Measurements from ENCODE around the gene RAI1.

Gene RAI1

DNA sequence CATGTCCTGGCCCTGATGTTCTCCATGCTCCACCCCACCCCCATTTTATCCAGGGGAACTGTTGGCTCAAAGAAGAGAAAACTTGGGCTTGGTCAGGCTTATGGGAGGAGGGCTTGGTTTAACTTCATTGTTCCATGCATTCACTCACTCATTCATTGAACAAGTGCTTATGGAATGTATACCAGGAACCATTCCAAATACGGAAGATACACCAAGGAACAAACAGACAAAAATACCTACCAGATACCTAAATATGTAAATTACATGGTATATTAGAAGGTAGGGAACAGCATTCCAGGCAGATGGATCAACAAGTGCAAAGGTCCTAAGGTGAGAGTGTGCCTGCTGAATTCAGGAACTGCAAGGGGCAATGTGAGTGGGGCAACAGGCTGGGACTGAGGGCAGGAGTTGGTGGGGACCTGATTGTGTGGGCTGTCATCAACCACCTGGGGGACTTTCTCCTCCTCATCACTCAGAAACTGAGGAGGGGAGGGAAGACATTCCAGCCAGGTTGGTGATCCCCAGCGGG, 39.9 kb downstream of the RAI1 start:
- DNase-seq: no peak

DNA sequence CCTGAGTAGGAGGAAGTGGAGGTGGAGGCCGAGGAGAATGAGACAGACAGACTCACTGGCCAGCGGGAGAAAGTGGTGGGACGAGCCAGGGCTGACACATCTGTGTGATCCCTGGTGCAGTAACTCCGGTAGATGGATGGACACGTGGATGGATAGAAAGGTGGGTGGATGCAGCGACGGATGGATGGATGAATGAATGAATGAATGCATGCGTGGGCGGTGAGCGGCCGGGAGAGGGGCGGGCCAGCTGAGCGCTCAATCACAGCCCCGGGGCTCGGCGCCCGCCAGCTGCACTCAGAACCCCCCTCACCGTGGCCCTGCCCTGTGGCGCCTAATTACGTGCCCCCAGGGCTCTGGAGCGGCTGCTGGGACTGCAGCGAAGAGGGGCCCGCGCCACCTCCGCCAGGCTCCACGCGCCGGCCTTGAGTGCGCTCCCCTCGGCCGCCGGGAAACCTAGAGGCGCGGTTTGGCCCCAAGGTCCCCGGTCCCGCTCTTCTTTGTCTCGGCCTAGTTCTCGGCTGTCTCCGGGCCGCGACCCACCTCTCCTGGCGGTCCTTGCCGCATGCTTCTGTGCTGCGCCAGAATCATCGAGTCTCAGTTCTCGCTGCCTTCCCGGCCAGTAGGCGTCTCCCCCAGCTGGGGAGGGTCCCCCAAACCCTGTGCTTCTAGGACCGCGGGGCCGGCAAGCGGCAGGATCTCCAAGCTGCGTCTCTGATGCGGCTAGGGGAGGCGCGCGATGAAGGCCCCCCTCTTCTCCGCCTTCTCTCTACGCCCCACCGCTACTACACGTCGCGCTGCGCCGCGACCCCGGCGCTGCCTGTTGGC, 41.0 kb downstream of the RAI1 start:
- no peak for DNase-seq

DNA sequence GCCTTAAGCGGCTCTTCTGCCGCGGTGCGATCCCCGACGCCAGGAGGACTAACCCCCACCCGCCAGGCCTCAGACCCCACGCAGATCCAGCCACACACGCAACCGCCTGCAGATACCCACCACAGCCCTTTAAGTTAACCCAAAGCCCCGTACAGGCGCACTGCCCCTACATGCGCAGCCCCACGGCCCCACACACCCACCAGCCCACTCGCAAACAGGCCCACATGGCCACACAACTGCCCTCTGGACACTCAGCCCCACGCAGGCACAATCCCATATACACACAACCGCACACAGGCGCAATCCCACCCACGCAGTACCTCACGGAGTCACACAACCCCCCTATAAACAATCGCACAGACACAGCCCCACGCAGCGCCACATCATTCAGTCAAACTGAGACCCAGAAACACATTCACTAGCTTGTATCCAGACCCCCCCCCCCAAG, 41.7 kb downstream of the RAI1 start:
- DNase-seq: no peak

GRCh38 chr17:17723354-17724261, 42.4 kb downstream of the RAI1 start:
- no peak for DNase-seq

- DNase-seq: no peak
Observed at GRCh38 chr17:17724307-17725010, 43.2 kb downstream of the RAI1 start.

DNA sequence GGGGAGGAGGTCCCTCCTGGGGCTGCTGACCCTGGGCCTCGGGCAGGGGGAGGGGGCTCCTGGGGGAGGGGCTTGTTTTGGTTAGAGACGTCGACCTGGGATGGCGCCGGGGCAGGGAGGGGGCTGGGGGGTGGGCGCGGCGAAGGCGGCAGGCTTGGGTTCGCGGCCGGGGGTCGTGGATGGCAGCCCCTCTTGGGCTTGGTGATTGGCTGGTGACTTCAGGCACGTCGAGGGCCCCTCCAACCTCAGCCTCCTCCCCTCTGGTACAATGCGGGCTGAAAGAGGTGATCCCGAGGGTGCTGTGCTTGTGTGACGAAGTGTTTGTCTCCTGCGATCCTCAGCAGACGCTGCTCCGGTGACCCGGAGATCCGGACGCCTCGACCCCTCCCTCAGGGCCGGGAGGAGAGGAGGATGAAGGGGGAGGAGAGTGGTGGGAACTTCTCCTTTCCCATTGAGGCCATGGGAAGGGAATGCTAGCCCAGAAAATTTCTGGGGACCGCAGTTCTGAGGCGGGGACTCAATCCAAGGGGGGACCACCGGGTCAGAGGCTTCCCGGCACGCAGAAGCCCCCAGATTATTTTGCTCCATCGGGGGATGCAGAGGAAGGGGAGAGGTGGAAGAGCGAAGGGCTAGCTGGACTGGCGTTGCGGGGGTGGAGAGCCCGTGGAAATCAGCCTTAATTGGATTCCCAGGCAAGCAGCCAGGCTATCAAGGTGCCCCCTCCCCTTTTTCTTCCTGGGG, 43.9 kb downstream of the RAI1 start:
- no peak for DNase-seq

DNA sequence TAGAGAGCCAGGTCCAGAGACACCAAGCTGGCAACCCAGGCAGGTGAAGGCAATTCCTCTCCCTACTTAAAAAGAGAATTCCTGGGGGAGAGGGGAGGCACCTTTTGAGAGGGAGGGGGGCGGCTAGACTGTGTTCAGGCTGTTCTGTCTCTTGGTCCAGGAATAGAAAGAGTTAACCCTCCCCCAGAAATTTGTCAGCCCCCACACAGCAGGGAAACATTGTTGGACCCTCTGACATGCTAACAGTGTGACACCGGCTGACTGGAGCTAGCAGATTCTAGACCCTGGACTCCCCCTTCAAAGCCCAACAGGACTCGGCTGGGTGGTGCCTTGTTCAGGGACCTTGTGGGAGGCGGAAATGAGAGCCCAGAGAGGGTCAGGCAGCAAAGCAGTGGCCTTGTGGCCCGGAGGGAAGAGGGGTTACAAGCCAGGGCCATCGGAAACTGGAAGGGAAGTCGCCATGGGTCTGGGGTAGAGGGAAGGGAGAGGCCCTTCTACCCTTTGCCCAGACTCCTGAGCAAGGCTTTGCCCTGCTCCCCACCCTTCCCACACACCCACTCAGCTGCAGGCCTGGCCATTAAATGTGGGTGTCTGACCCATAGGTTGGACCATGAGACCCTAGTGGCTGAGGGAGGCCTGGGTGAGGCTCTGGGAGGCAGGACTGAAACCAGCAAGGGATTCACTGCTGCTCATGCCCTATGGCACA, 44.6 kb downstream of the RAI1 start:
- DNase-seq: no peak

DNA sequence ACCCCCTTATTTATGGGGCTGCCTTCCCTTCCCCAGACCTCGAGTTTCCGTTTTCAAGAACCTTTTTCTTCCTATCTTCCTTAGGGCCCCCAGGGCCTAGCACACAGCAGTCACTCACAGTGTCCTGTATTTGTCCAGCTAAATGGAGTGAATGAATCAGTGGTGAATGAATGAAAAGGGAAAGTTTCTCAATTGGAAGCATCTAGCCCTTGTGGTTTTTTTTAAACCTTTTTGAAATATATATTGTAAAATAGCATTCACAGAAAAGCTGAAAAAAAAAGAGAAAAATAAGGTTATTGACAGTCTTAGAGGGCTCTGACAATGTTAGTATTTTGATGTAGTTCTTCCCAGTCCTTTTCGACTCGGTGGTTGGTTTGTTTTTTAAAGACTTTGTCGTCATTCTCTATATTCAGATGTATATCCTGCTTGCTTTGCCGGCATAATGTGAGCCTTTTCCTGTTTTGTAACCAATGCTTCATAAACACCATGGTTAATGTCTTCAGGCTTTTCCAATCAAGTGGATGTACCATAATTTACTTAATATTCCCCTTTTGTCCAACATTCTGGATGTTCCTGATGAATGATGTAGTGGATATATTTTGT, 45.3 kb downstream of the RAI1 start:
- DNase-seq: no peak

DNA sequence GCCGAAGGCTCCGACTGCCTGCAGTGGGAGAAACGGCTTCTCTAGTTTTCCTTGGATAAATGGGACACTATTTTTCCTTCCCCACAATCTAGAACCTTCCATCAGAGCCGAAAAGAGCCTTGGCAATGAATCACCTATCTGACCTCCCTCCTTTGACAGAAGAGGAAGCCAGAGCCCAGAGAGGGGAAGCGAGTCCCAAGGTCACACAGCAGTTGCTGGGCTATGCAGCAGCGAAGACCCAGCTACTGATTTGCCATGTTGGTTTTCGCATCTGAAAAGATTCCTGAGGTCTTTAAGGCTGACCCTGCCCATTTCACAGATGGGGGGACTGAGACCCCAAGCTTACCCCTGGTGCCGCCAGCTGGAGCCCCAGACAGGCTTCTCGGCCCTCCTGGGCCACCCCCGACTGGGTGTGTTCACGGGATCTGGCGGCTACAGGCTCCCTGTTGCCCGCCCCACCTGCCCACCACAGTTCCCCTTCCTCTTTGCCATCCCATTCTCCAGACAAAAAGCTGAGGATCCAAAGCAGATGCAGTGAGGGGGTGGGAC, 45.9 kb downstream of the RAI1 start:
- no peak for DNase-seq

GRCh38 chr17:17728146-17728545, 46.9 kb downstream of the RAI1 start:
- DNase-seq: no peak

DNA sequence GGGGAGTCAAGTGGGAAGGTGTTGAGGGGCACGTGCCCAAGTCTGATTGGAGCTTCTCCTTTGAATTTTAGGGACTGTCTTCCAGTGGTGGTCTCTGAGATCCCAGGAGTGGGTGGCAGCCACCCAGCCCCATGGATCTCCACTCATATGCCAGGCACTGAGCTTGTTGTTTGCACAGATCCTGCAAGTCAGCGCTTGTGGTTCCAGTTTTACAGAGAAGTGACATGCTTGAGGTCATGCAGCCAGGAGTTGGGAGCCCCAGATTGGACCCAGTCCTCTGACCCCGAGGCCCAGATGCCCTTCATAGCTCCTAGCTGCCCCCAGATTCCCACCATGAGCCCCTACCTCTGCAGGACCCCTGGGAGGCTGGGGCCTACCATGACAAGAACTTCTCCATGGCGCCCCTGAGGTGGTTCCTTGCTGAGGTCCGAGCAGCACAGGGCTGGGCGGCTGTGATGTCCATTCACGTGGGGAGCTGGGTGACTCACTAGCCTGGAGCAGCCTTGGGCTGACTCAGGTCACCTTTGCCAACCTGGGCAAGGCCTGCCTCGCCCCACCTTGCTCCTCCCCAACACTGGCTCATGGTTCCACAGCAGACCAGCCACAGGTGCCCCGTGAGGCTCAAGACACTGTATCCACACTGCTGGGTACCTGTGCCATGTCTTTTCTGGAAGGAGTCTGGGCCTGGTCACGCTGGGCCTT, 47.4 kb downstream of the RAI1 start:
- DNase-seq: no peak

GRCh38 chr17:17729620-17730249, 48.5 kb downstream of the RAI1 start:
- DNase-seq: peak; percentile 39

- DNase-seq: no peak
Observed at GRCh38 chr17:17730250-17730935, 49.1 kb downstream of the RAI1 start.

DNA sequence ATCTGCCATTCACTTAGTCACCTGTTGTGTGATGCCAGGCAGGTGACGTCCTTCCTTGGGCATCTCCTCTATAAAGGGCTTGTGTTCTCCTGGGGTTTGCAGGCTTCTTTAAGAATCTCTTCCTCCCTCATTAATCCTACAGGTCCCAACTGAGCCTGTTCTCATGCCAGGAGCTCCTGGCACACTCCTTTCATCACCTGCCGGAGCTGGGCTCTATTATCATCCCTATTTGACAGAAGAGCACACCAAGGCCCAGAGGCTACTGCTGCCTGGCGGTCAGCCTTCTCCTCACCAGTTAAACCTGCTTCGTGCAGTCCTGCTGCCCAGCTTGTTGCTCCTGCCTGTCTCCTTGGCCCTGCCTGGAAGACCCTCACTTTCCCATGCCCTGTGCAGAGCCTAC, 51.2 kb downstream of the RAI1 start:
- DNase-seq: no peak

DNA sequence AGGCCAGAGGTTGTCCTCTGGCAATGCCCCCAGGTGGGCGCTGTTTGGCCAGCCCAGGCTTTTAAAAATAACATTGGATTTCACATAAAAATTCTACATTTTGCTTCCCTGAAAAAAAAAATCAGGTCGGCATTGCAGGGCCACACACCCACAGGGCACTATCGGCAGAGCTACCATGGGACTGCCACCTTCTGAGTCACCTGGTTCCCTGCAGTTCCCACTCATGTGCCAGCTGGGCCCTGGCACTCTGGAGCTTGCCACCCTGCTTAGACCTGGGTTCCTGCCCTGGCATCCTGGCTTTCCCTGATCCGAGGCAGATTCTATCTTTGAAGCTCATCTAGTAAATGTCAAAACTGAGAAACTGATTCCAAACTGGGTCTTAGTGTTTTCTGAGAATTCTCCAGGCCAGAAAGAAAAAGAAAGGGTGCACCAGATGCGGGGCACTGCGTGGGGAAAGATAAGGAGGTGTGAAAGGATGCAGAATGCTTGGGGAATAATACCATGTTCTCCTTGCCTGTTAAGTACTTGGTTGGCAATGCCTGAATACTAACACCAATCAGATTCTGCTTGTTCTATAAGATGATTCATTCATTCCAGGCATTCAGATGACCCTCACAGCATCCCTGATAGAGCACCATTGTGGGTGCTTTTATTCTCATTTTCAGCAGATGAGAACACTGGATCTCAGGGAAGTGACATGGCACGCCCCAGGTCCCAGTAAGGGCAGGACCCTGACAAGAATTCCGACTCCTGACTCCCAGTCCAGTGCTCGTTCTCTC, 51.8 kb downstream of the RAI1 start:
- DNase-seq: no peak

DNA sequence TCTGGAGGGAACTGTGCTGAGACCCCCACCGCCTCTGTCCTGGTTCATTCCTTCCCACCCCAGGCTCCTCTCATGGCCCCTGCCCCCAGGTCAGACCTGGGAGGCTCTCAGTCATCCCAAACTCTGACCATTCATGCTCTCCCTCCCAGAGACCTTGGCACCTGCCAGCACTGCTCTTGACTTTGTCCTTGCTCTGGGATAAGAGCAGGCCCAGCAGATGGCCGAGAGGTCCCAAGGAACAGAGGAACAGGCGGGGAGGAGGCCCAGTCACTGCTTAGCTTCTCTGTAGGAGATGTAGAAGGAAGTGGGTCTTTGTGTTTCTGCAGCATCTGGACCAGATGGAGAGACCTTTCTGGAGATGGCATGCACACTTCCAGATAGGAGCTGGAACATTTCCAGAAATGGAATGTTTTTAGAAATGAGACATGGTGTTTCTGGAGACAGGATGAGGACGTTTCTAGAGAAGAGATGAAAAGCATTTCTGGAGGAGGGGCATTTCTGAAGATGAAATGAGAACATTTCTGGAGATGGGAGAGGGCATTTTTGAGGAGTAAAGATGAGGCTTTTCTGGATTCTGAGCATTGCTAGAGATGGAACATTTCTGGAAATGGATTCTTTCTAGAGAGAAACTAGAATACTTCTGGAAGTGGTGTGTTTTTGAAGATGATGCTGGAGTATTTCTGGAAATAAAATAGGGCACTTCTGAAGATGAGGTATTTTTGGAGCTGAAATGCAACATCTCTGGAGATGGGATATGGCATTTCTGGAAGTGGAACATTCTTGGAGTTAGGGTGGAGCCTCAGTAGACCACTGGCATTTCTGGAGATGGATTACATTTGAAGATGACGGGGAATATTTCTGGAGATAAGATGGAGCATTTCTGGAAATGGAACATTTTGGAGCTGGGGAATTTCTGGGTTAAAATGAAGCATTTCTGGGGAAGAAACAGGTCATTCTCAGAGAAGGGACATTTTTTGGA, 55.2 kb downstream of the RAI1 start:
- no peak for DNase-seq
